CD14-positive monocyte (primary cell): Measurements from ENCODE around the gene ZNF212. TPM values are rescaled to one million over a fixed set of nuclear protein-coding genes. Genes with fewer than 3 reads are reported as not detected.
A peak's percentile ranks its signal among the peaks of the same experiment; 100 is the strongest.

Source experiments
- DNase-seq, 3 donors: peaks; one replicate each; pipeline ENCODE4 v3.0.0-alpha.2; 2011 to 2022
- H2AFZ ChIP-seq: 2 replicates; pipeline ENCODE4 v1.6.0; 2012; ENCODE audit warnings: mild to moderate bottlenecking, low read depth, low read length, inconsistent platforms; ENCODE audit not compliant: insufficient read depth, poor library complexity, severe bottlenecking
- H3K27ac ChIP-seq, 2 donors: 1 replicate in 1 of 2; 2 replicates in 1 of 2; pipeline ENCODE4 v1.5.1; 2012 to 2013; ENCODE audit warnings: low read length in 2 of 2, control low read depth in 1 of 2, inconsistent platforms in 1 of 2, low read depth in 1 of 2, mild to moderate bottlenecking in 1 of 2
- H3K27me3 ChIP-seq, 2 donors: one replicate each; pipeline versions ENCODE4 v1.6.0 to v1.6.1; 2011 to 2013; ENCODE audit warnings: low read length in 2 of 2; ENCODE audit not compliant: control insufficient read depth in 2 of 2, insufficient read depth in 2 of 2
- H3K36me3 ChIP-seq, 2 donors: replicated peaks in 1 of 2; 1 replicate in 1 of 2; 2 replicates in 1 of 2; pipeline versions ENCODE4 v1.5.1 to v1.6.1; 2012 to 2013; ENCODE audit warnings: low read length in 2 of 2, control low read depth in 1 of 2, inconsistent platforms in 1 of 2, mild to moderate bottlenecking in 1 of 2; ENCODE audit not compliant: insufficient read depth in 2 of 2, control insufficient read depth in 1 of 2
- H3K4me1 ChIP-seq, 2 donors: 1 replicate in 1 of 2; 2 replicates in 1 of 2; pipeline versions ENCODE4 v1.5.1 to v1.6.1; 2012 to 2013; ENCODE audit warnings: low read length in 2 of 2, control low read depth in 1 of 2, inconsistent platforms in 1 of 2, mild to moderate bottlenecking in 1 of 2, moderate library complexity in 1 of 2; ENCODE audit not compliant: insufficient read depth in 2 of 2, control insufficient read depth in 1 of 2
- H3K4me2 ChIP-seq: replicated peaks from 2 replicates; pipeline ENCODE3; 2012; ENCODE audit warnings: low read length, moderate library complexity, mild to moderate bottlenecking; ENCODE audit not compliant: poor library complexity, severe bottlenecking; ENCODE audit errors: extremely low read depth
- H3K4me3 ChIP-seq, 3 experiments: fragments of 200-600 bp in 1 of 3; sonication (generic) in 1 of 3; replicated peaks in 1 of 3; 1 replicate in 2 of 3; 2 replicates in 1 of 3; pipeline ENCODE4 v1.5.1; 2011 to 2013; ENCODE audit warnings: low read length in 3 of 3, mild to moderate bottlenecking in 3 of 3, control low read depth in 2 of 3, low read depth in 2 of 3, inconsistent platforms in 1 of 3, moderate library complexity in 1 of 3
- H3K79me2 ChIP-seq: 2 replicates; pipeline ENCODE4 v1.6.0; 2012; ENCODE audit warnings: mild to moderate bottlenecking, control low read depth, inconsistent platforms, low read length, moderate library complexity; ENCODE audit not compliant: insufficient read depth
- H3K9ac ChIP-seq: 2 replicates; pipeline ENCODE4 v1.6.0; 2017; ENCODE audit warnings: low read length, mild to moderate bottlenecking; ENCODE audit not compliant: insufficient read depth, poor library complexity, severe bottlenecking
- H3K9me3 ChIP-seq, 2 donors: replicated peaks in 1 of 2; 1 replicate in 1 of 2; 2 replicates in 1 of 2; pipeline versions ENCODE4 v1.5.1 to v1.6.1; 2012 to 2013; ENCODE audit warnings: low read length in 2 of 2, control low read depth in 1 of 2; ENCODE audit not compliant: control insufficient read depth in 1 of 2, insufficient read depth in 1 of 2
- H4K20me1 ChIP-seq: 2 replicates; pipeline ENCODE4 v1.6.0; 2012; ENCODE audit warnings: mild to moderate bottlenecking, low read length, control low read depth, moderate library complexity; ENCODE audit not compliant: insufficient read depth
- H3K27ac Mint-ChIP-seq, 7 donors: one replicate each; pipeline ENCODE4 v1.8.0; 2020; ENCODE audit warnings: mild to moderate bottlenecking in 7 of 7, mixed read lengths in 7 of 7, moderate library complexity in 6 of 7, inconsistent platforms in 2 of 7
- H3K27me3 Mint-ChIP-seq, 3 donors: one replicate each; pipeline ENCODE4 v1.8.0; 2021 to 2022; ENCODE audit warnings: low read depth in 3 of 3, mild to moderate bottlenecking in 3 of 3, mixed read lengths in 3 of 3, moderate library complexity in 3 of 3, inconsistent platforms in 1 of 3
- H3K36me3 Mint-ChIP-seq, 2 donors: one replicate each; pipeline ENCODE4 v1.8.0; 2020; ENCODE audit warnings: mixed read lengths in 2 of 2, inconsistent platforms in 1 of 2, mild to moderate bottlenecking in 1 of 2
- H3K4me1 Mint-ChIP-seq: one replicate; pipeline ENCODE4 v1.8.0; 2020; ENCODE audit warnings: mild to moderate bottlenecking, mixed read lengths
- H3K4me3 Mint-ChIP-seq, 2 donors: one replicate each; pipeline ENCODE4 v1.8.0; 2020; ENCODE audit warnings: mild to moderate bottlenecking in 2 of 2, mixed read lengths in 2 of 2, moderate library complexity in 1 of 2
- H3K9me3 Mint-ChIP-seq, 7 donors: one replicate each; pipeline ENCODE4 v1.8.0; 2020 to 2022; ENCODE audit warnings: mixed read lengths in 7 of 7, mild to moderate bottlenecking in 6 of 7, moderate library complexity in 6 of 7, inconsistent platforms in 2 of 7
- WGBS: methylation state at CpG from one replicate; pipeline ENCODE4 v1.1.5; 2013; ENCODE audit warnings: missing lambda C conversion rate; ENCODE audit not compliant: insufficient coverage; 5-methylcytosine and 5-hydroxymethylcytosine counted together
- intact Hi-C, 2 donors: fragments of 100-400 bp; cut with micrococcal nuclease; formaldehyde crosslinking; loops; one replicate each; pipeline versions ENCODE4 v1.15.0 to v1.15.1; 2023
- polyA plus RNA-seq, 3 donors: library from polyadenylated mRNA; depleted of rRNA in 1 of 3; unstranded in 2 of 3; stranded (reverse) in 1 of 3; fragments of 300-500 nt in 2 of 3; fragments of >200 nt in 1 of 3; fragmentation: Illumina TruSeq in 2 of 3; gene quantifications; 1 replicate in 2 of 3; 2 replicates in 1 of 3; pipeline ENCODE4 v1.2.3, GENCODE V29; 2012 to 2021
- TF ChIP-seq, protein P1 (sequence below): fragments of 200-600 bp; IDR thresholded peaks from one replicate; pipeline ENCODE4 v1.8.0; 2022; ENCODE audit warnings: antibody characterized with exemption, mild to moderate bottlenecking

ZNF212 gene
- polyA plus RNA-seq, 3 donors, result 1.6 to 5.9 (median 2.3) TPM

DNA sequence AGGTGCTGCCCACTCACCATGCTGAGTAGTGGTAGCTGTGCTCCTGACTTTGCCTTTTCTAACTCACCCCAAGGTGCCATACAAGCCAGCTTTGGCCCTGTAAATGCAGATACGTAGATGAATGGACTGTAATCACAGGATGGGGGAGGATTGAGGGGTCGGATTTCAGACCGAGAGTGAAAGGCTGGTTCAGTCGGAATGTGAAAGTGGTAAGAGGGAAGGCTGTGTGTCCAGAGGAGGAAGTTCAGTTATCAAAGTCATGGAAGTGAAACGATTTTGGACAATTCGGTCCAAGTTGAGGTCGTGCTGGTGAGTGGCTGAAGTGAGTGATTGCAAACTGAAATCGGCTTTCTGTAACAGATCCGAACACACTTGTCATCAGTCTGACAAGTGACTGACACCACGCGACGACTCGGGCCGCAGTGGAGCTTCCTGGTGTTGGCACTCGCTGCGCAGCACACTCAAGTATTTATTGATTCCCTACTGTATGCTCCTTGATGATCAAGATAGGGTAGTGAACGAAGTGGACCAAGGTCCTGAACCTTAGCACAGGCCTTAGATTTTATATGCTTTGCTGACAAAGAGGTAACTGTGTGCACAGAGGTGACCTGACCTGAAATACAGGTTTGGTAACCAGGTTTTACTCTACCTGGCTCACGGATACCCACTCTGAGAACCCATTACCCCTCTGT lies 33.6 kb upstream of the ZNF212 start:
- no peaks in the 10 kb centered on the region for H3K27me3 Mint-ChIP-seq
- no peaks in the 10 kb centered on the region for H3K9me3 ChIP-seq
- H3K4me1 ChIP-seq, result no peaks in the 10 kb centered on the region
- H3K27ac Mint-ChIP-seq, result peak overlapping the region in 2 of 7 donors; percentile 2 to 51
- DNase-seq, result no peak
- no peaks in the 10 kb centered on the region for H3K27me3 ChIP-seq
- no peak overlapping the region for H2AFZ ChIP-seq
- WGBS, result 74% methylated on average over 16 of the region's 18 CpGs
- peaks cover 71 to 88% of the 10 kb centered on the region in 2 donors for H3K36me3 ChIP-seq
- H3K79me2 ChIP-seq, result peaks cover 3% of the 10 kb centered on the region
- intact Hi-C loops, result no loop called here
- H3K27ac ChIP-seq, result peak overlapping the region in 1 of 2 donors; percentile 21
- no peak overlapping the region for H3K4me3 Mint-ChIP-seq
- no peak overlapping the region for H3K4me3 ChIP-seq
- peaks cover 72 to 91% of the 10 kb centered on the region in 2 donors for H3K36me3 Mint-ChIP-seq
- peaks cover 12% of the 10 kb centered on the region for H4K20me1 ChIP-seq
- TF ChIP-seq, protein P1, sequence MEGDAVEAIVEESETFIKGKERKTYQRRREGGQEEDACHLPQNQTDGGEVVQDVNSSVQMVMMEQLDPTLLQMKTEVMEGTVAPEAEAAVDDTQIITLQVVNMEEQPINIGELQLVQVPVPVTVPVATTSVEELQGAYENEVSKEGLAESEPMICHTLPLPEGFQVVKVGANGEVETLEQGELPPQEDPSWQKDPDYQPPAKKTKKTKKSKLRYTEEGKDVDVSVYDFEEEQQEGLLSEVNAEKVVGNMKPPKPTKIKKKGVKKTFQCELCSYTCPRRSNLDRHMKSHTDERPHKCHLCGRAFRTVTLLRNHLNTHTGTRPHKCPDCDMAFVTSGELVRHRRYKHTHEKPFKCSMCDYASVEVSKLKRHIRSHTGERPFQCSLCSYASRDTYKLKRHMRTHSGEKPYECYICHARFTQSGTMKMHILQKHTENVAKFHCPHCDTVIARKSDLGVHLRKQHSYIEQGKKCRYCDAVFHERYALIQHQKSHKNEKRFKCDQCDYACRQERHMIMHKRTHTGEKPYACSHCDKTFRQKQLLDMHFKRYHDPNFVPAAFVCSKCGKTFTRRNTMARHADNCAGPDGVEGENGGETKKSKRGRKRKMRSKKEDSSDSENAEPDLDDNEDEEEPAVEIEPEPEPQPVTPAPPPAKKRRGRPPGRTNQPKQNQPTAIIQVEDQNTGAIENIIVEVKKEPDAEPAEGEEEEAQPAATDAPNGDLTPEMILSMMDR, result no peak
- peaks cover 2% of the 10 kb centered on the region for H3K4me1 Mint-ChIP-seq
- H3K4me2 ChIP-seq, result no peak overlapping the region
- peaks cover 0 to 4% (median 0%) of the 10 kb centered on the region in 7 donors for H3K9me3 Mint-ChIP-seq
- no peak overlapping the region for H3K9ac ChIP-seq

DNA sequence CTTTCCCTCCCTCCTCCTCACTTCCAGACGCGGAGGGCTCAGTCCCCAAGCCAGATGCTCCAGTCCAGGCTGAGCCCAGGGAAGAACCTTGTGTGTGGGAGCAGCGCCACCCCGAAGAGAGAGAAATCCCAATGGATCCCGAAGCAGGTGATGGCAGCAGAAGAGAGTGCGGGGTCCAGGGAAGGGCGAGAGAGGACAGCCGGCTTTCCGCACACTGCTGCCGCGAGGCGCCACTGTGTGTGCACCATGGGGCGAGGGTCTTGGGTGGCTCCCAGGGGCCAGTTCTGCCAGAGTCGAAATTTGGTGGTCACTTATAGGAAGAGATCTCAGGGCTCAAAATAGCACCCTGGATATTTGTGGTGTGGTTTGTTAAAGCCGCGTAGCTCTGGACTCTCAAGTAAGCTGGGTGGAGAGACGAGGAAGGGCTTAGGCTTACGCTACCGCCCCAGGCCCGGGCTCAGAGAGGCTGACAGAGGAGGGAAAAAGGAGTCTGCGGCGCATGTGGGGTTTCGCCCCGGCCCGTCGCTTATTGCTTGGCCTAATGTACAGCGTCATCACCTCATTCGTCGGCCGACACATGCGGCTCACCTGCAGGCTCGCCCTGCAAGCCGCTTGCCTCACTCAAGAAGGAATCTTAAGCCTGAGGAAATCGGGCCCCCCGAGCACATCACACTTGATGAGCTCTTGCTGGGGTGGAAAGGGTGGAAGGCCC lies 32.0 kb upstream of the ZNF212 start:
- no peak overlapping the region for H3K4me3 Mint-ChIP-seq
- Histone ChIP-seq H3K9ac (no peak overlapping the region), H3K4me1 (no peaks in the 10 kb centered on the region), H3K27ac (no peak overlapping the region), H4K20me1 (peaks cover 12% of the 10 kb centered on the region), H3K4me3 (no peak overlapping the region), H3K27me3 (no peaks in the 10 kb centered on the region), H3K4me2 (no peak overlapping the region), H3K36me3 (peaks cover 75 to 92% of the 10 kb centered on the region in 2 donors), H3K79me2 (peaks cover 3% of the 10 kb centered on the region), H3K9me3 (no peaks in the 10 kb centered on the region), H2AFZ (no peak overlapping the region)
- H3K27ac Mint-ChIP-seq, result peak overlapping the region in 1 of 7 donors; percentile 10
- intact Hi-C loops, result no loop called here
- peaks cover 74 to 89% of the 10 kb centered on the region in 2 donors for H3K36me3 Mint-ChIP-seq
- H3K4me1 Mint-ChIP-seq, result peaks cover 2% of the 10 kb centered on the region
- DNase-seq, result no peak
- H3K27me3 Mint-ChIP-seq, result no peaks in the 10 kb centered on the region
- H3K9me3 Mint-ChIP-seq, result peaks cover 0 to 2% (median 0%) of the 10 kb centered on the region in 7 donors
- 93% methylated on average over 30 of the region's 35 CpGs for WGBS
- TF ChIP-seq, protein P1, result no peak
